ENCODE measurements around the gene SIDT2. TPM values are rescaled to one million over a fixed set of nuclear protein-coding genes. Genes with fewer than 3 reads are reported as not detected.
"Not testable (repeated sequence)": the region's sequence is repeated elsewhere in the genome, so short reads cannot be mapped to it uniquely, and the experiment has no call there.

Gene SIDT2
- total RNA-seq (ENCODE audit: low replicate concordance) = 53.1 and 62.0 TPM in 2 replicates
- long read RNA-seq, partial matches to known transcripts = 8 of 9 reads
- long read RNA-seq, other reads (novel, unspliced or antisense) = 1 of 9 reads

DNA sequence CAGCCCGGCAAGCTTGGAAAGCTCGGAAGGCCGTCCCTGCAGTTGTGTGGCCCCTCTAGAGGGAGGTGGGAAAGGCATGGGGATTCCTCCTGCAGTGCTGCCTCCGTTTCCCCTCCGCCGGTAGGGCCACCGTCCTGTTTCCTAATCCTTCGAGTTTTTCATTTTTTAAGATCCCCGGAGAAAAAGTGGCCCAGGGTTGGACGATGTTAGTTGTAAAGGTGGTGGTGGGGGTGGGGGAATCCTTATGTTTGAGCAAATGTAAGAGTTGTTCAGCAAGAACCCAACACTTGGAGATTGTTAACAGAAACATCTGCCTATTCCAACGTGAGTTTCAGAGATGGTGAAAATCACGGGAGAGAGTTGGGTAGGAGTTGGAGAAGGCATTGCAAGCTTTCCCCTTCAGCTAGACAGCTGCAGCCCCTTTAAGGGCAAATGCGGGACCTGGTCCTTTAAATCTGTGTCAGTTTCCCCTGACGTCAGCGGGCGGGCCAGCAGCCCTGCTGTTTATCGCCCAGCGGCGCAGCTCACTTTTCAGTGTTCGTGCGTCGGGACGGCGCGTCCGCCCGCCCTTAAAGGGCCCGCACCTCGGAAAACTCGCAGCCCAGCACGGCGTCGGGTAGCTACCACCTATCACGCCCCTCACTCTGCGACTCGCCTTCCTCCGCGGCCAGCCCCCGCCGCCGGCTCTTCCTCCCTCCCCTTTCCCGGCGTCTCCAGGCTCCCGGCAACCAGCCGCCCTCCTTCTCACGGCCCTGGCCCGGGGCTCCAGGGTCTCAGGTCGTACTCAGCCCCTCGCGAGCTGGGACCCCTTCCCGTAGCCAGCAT is at the start of gene SIDT2:
TSS of gene SIDT2 (plus strand) at position 534 of the 825 bp plus-strand sequence. CDS start 521 bp downstream, outside the sequence.
- H3K36me3 Mint-ChIP-seq = peaks cover 6% of the 10 kb centered on the region
- no peaks in the 10 kb centered on the region for H3K9me3 Mint-ChIP-seq

DNA sequence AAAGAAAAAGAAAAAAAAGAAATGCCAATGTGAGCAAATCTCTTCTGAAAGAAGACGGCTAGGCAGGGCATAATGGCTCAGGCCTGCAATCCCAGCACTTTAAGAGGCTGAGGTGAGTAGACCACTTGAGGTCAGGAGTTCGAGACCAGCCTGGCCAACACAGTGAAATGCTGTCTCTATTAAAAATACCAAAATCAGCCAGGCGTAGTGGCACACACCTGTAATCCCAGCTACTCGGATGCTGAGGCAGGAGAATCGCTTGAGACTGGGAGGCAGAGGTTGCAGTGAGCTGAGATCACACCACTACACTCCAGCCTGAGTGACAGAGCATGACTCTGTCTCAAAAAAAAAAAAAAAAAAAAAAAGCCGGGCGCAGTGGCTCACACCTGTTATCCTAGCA is 48.1 kb upstream of the SIDT2 start:
- DNase-seq (ENCODE audit: extremely low spot score, unreplicated experiment); H3K36me3 Mint-ChIP-seq; H3K9me3 Mint-ChIP-seq; H3K27ac Mint-ChIP-seq; H3K4me1 Mint-ChIP-seq (ENCODE audit: unreplicated experiment); H3K4me3 Mint-ChIP-seq: not testable (repeated sequence)
- peaks cover 16% of the 10 kb centered on the region for H3K27me3 Mint-ChIP-seq

More for the DNA sequence above, at the start of gene SIDT2:
- Mint-ChIP-seq H3K4me1 (ENCODE audit: unreplicated experiment) (peaks cover 40% of the 10 kb centered on the region), H3K4me3 (peak within 1 kb of the TSS; percentile 95), H3K27ac (peak within 1 kb of the TSS; percentile 91), H3K27me3 (no peaks in the 10 kb centered on the region)
- TF ChIP-seq, protein P1, sequence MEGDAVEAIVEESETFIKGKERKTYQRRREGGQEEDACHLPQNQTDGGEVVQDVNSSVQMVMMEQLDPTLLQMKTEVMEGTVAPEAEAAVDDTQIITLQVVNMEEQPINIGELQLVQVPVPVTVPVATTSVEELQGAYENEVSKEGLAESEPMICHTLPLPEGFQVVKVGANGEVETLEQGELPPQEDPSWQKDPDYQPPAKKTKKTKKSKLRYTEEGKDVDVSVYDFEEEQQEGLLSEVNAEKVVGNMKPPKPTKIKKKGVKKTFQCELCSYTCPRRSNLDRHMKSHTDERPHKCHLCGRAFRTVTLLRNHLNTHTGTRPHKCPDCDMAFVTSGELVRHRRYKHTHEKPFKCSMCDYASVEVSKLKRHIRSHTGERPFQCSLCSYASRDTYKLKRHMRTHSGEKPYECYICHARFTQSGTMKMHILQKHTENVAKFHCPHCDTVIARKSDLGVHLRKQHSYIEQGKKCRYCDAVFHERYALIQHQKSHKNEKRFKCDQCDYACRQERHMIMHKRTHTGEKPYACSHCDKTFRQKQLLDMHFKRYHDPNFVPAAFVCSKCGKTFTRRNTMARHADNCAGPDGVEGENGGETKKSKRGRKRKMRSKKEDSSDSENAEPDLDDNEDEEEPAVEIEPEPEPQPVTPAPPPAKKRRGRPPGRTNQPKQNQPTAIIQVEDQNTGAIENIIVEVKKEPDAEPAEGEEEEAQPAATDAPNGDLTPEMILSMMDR (conservative IDR thresholded peaks at IDR 0.05) = no peak
- peak; percentile 90 for DNase-seq (ENCODE audit: extremely low spot score, unreplicated experiment)

DNA sequence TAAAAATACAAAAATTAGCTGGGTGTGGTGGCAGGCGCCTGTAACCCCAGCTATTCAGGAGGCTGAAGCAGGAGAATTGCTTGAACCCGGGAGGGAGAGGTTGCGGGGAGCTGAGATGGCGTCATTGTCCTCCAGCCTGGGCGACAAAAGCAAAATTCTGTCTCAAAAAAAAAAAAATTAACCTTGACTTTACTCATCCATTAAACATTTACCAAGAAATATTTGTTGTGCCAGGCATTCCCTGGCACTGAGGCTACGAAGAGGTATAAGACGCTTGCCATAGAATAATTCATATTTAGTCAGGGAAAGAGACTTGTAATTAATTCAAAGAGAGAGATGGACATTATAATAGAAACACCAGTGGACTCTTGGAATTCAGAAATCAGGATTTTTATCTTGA is 47.7 kb upstream of the SIDT2 start:
- H3K4me3 Mint-ChIP-seq = no peak overlapping the region
- no peaks in the 10 kb centered on the region for H3K36me3 Mint-ChIP-seq
- TF ChIP-seq, protein P1 (conservative IDR thresholded peaks at IDR 0.05) = no peak
- no peak for DNase-seq (ENCODE audit: extremely low spot score, unreplicated experiment)
- no peaks in the 10 kb centered on the region for H3K4me1 Mint-ChIP-seq (ENCODE audit: unreplicated experiment)
- H3K27ac Mint-ChIP-seq = no peak overlapping the region
- no peaks in the 10 kb centered on the region for H3K9me3 Mint-ChIP-seq
- H3K27me3 Mint-ChIP-seq = peaks cover 14% of the 10 kb centered on the region

DNA sequence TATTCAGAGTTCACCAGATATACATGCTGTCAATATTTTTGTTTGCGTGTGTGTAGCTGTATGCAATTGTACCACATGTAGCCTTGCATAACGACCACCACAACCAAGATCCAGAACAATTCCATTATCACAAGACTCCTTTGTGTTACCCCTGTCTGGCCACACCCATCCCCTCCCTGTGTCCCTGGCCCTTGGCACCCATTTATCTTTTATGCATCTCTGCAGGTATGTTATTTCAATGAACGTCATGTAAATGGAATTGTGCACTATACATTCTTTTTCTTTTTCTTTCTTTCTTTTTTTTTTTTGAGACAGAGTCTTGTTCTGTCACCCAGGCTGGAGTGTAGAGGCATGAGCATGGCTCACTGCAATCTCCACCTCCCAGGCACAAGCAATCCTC is 44.1 kb upstream of the SIDT2 start:
- TF ChIP-seq, protein P1 (conservative IDR thresholded peaks at IDR 0.05) = no peak
- Mint-ChIP-seq H3K27me3 (no peaks in the 10 kb centered on the region), H3K9me3 (no peaks in the 10 kb centered on the region), H3K4me1 (ENCODE audit: unreplicated experiment) (no peaks in the 10 kb centered on the region), H3K36me3 (no peaks in the 10 kb centered on the region), H3K4me3 (no peak overlapping the region), H3K27ac (no peak overlapping the region)
- DNase-seq (ENCODE audit: extremely low spot score, unreplicated experiment) = no peak

DNA sequence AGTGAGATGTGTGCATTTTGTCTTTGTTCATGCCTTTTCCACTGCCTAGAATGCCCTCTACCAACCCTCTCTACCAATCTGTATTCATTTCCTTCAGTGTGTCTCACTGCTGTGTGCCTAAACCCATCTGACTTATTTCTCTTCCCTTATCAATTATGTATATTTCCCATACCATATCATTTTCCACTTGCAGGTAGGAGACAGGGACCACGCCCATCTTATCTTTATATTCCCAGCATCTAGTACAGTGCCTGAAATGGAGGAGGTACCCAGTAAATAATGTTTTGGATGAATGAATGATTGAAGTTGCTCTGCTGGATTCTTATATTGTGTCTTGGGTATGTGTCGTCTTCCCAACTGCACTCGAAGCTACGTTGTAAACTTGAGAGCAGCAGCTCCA is 43.6 kb upstream of the SIDT2 start:
- H3K9me3 Mint-ChIP-seq; H3K27ac Mint-ChIP-seq; H3K4me1 Mint-ChIP-seq (ENCODE audit: unreplicated experiment); H3K36me3 Mint-ChIP-seq; H3K27me3 Mint-ChIP-seq; DNase-seq (ENCODE audit: extremely low spot score, unreplicated experiment); H3K4me3 Mint-ChIP-seq: not testable (repeated sequence)

DNA sequence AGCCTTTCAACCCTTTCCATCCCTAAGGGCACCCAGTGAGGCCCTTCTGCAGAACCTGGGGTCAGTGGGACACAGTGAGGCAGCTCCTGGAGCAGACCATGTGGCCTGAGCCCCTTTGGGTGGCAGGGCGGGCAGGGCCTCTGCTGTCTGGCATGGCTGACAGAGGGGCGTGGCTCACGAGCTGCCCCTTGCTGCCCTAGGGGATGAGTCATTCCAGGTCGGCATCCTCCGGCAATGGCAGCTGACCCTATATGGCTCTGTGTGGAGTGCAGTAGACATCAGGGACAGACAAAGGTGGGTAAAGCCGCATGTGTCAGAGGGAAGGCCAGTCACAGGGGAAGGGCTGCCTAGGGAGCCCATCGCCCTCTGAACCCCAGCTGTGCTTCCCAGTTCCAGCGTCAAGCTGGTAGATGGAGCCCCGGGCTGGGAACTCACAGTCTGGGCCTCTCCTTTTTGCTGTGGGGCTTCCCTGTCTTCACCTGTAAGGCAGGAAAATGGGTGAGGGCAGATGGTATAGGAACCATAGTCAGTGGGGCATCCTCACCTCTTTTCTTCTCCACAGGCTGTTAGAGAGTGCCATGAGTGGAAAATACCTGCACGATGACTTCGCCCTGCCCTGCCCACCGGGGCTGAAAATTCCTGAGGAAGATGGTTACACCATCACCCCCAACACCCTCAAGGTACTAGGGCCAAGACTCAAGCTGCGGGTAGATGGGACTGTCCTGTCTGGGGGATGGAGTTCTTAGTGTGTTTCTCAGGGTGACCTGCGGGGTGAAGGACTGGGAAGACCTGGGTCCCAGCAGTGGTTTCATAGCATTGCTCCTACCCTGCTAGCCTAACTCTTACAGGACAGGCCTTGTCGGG is 41.1 kb upstream of the SIDT2 start:
- DNase-seq (ENCODE audit: extremely low spot score, unreplicated experiment); H3K4me3 Mint-ChIP-seq; H3K9me3 Mint-ChIP-seq; H3K27ac Mint-ChIP-seq; H3K4me1 Mint-ChIP-seq (ENCODE audit: unreplicated experiment); H3K36me3 Mint-ChIP-seq: not testable (repeated sequence)
- peaks cover 18% of the 10 kb centered on the region for H3K27me3 Mint-ChIP-seq

DNA sequence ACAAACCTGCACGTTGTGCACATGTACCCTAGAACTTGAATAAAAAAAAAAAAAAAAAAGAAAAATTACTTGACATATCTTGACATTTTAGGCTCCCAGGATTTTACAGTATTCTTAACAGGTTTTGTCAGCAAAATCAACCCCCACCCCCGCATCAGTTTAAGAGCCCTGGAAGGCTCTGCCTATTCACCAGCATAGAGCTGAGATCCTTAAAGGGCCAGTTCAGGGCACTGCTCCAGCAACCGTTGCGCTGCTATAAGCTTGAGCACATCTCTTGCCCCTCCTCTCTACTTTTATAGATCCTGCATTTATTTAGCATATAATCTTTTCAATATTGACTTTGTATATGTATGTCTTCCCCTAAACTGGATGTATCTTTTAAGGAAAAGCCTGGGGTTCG is 35.2 kb upstream of the SIDT2 start:
- Mint-ChIP-seq H3K9me3 (no peaks in the 10 kb centered on the region), H3K4me1 (ENCODE audit: unreplicated experiment) (peaks cover 24% of the 10 kb centered on the region), H3K27me3 (peaks cover 21% of the 10 kb centered on the region), H3K36me3 (peaks cover 15% of the 10 kb centered on the region), H3K4me3 (peak overlapping the region; percentile 96), H3K27ac (peak overlapping the region; percentile 95)
- TF ChIP-seq, protein P1 (conservative IDR thresholded peaks at IDR 0.05) = no peak
- no peak for DNase-seq (ENCODE audit: extremely low spot score, unreplicated experiment)
